Measurements from ENCODE around the gene DTHD1. TPM values are rescaled to one million over a fixed set of nuclear protein-coding genes. Genes with fewer than 3 reads are reported as not detected.

DTHD1 gene
- total and polyA plus RNA-seq, 2 of the 8 experiments (the other 6 are each of a cell fraction or from before 2014, with no cell fraction given): not detected

- Histone ChIP-seq H2AFZ (ENCODE audit: low read length) (no peak overlapping the region), H3K9me3 (ENCODE audit: insufficient read depth in 2 of 2, low read depth in 1 of 2, low read length in 1 of 2) (no peaks in the 10 kb centered on the region), H2BK12ac (ENCODE audit: low read depth, low read length) (no peak overlapping the region), H3K14ac (ENCODE audit: insufficient read length) (no peak overlapping the region), H3K4ac (replicated peaks; ENCODE audit: insufficient read length, low read depth, low read length) (no peak overlapping the region), H3K79me2 (ENCODE audit: control insufficient read depth in 1 of 2, insufficient read depth in 2 of 2, low read length in 2 of 2) (no peaks in the 10 kb centered on the region), H3K4me2 (ENCODE audit: insufficient read depth in 1 of 2, low read depth in 2 of 2, low read length in 2 of 2) (no peak overlapping the region), H2BK15ac (ENCODE audit: low read length) (no peak overlapping the region), H4K91ac (replicated peaks; ENCODE audit: insufficient read length, low read length) (no peak overlapping the region), H3K23me2 (ENCODE audit: low read depth, low read length) (no peaks in the 10 kb centered on the region), H3K36me3 (ENCODE audit: control insufficient read depth in 2 of 4, insufficient read depth in 4 of 4, low read length in 3 of 4) (no peaks in the 10 kb centered on the region), H2BK20ac (ENCODE audit: low read length) (no peak overlapping the region), H2AK5ac (ENCODE audit: low read depth, low read length) (no peak overlapping the region), H3K27me3 (replicated peaks in 1 of 4; ENCODE audit: control insufficient read depth in 3 of 4, extremely low read depth in 1 of 4, insufficient read depth in 3 of 4, low read length in 3 of 4) (no peaks in the 10 kb centered on the region), H3K18ac (ENCODE audit: extremely low read depth, low read length) (no peak overlapping the region), H3K4me1 (replicated peaks in 1 of 4; ENCODE audit: control insufficient read depth in 3 of 4, insufficient read depth in 4 of 4, low read length in 3 of 4) (no peaks in the 10 kb centered on the region), H3K79me1 (ENCODE audit: low read depth, low read length) (no peaks in the 10 kb centered on the region), H3K23ac (ENCODE audit: insufficient read length) (no peak overlapping the region), H2BK120ac (replicated peaks; ENCODE audit: low read depth, low read length) (no peak overlapping the region), H3K56ac (replicated peaks; ENCODE audit: insufficient read length, low read depth, low read length) (no peak overlapping the region), H3K27ac (ENCODE audit: low read depth, low read length) (no peak overlapping the region), H3K9ac (replicated peaks in 1 of 4; ENCODE audit: extremely low read depth in 1 of 4, low read depth in 3 of 4, low read length in 3 of 4) (no peak overlapping the region), H4K20me1 (replicated peaks in 1 of 2; ENCODE audit: control insufficient read depth in 1 of 2, insufficient read depth in 2 of 2, low read length in 2 of 2) (no peaks in the 10 kb centered on the region), H3K4me3 (ENCODE audit: extremely low read depth in 1 of 4, insufficient read depth in 2 of 4, low read depth in 3 of 4, low read length in 4 of 4) (no peak overlapping the region), H4K5ac (ENCODE audit: insufficient read length, low read depth, low read length) (no peak overlapping the region), H4K8ac (ENCODE audit: extremely low read depth, insufficient read depth, low read length) (no peak overlapping the region), H2BK5ac (ENCODE audit: low read depth, low read length) (no peak overlapping the region)
- CTCF ChIA-PET (ENCODE audit: partially characterized antibody): no interaction called here
- FAIRE-seq (no peak), DNase-seq (ENCODE audit: low read depth in 1 of 2, low spot score in 2 of 2) (no peak)
- WGBS, 2 experiments (ENCODE audit: extremely low coverage in 1 of 2, insufficient coverage in 1 of 2, insufficient read length in 1 of 2, insufficient replicate concordance in 2 of 2, low coverage in 1 of 2, low lambda C conversion rate in 2 of 2, missing lambda C conversion rate in 1 of 2): 94% methylated on average over 4 of the region's 4 CpGs; no CpG with 5 or more reads in 1 of the 2 experiments
- POLR2A ChIA-PET (ENCODE audit: partially characterized antibody): no interaction called here
- TF ChIP-seq TCF12 (IDR thresholded peaks at IDR 0.05; ENCODE audit: low read depth, low read length) (no peak), NANOG (IDR thresholded peaks at IDR 0.05; ENCODE audit: insufficient read depth, low read depth, low read length, poor library complexity, severe bottlenecking) (no peak), KDM4A (IDR thresholded peaks at IDR 0.05; ENCODE audit: low read depth, low read length, severe bottlenecking) (no peak), CBX8 (IDR thresholded peaks at IDR 0.05; ENCODE audit: borderline replicate concordance, low read depth, low read length) (no peak), ZNF274 (IDR thresholded peaks at IDR 0.05; ENCODE audit: borderline replicate concordance, extremely low read depth, low read length) (no peak), TBP (IDR thresholded peaks at IDR 0.05; ENCODE audit: low read depth, low read length) (no peak), CREB1 (IDR thresholded peaks at IDR 0.05) (no peak), CEBPB (IDR thresholded peaks at IDR 0.05; ENCODE audit: low read depth, low read length) (no peak), FOSL1 (IDR thresholded peaks at IDR 0.05; ENCODE audit: insufficient read depth, low read depth, low read length) (no peak), CTBP2 (IDR thresholded peaks at IDR 0.05; ENCODE audit: borderline replicate concordance, insufficient read depth, insufficient read length, low read length) (no peak), RNF2 (IDR thresholded peaks at IDR 0.05; ENCODE audit: borderline replicate concordance, low read depth, low read length, missing control alignments, poor library complexity, severe bottlenecking) (no peak)
- TF ChIP-seq, protein P1, sequence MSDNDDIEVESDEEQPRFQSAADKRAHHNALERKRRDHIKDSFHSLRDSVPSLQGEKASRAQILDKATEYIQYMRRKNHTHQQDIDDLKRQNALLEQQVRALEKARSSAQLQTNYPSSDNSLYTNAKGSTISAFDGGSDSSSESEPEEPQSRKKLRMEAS (IDR thresholded peaks at IDR 0.05): no peak
Measured at GRCh38 chr4:36237366-36238313, 43.8 kb upstream of the DTHD1 start.
